ENCODE data around the gene WRAP53. TPM values are rescaled to one million over a fixed set of nuclear protein-coding genes. Genes with fewer than 3 reads are reported as not detected.

Gene WRAP53
- total RNA-seq, 1 donor from 2014 or later = 17.1 TPM

DNA sequence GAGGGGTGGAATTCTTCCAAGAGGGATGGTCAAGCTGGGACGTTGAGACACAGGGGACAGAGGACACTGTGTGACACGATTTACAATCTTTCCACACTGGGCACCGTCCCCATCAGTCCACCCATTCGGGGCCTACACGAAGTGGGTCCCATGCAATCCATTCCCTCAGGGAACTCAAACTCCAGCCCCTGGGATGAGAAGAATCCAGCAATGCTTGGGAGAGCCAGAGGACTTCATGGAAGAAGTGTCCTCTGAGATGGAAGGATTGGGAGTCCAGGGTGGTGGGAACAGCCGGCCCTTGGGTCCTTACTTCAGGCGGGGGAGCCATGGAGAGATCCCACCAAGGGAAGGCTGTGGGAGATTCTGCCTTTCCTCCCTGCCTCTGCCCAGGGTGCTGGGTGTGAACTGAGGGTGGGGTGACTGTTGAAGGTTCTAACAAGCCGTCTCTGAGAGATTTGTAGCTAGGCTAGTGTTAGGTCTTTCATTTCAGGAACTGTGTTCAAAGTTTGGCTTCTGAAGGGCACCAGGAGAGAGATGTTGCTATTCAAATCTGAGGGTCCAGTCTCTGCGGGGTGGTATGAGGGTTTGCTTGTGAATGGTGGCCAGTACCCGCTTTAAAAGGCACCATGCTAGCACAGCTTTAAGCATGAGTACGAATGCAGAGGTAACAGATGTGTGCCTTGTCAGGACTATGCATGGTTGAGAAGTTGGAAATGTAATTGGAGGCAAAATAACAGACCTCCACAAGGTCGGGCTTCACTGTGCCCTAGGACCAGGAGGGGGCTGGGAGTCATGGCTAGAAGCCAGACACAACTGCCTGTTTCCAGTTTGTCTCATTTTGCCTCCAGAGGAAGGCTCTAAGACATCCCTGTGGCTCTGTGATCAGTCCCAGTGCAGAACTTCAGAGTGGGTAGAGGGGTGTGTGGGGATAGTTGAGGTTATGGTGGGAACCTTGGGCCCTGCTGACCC is 35.6 kb upstream of the WRAP53 start:
- peaks cover 31% of the 10 kb centered on the region for H3K27me3 Mint-ChIP-seq

GRCh38 chr17:7654832-7655540 is 33.3 kb upstream of the WRAP53 start:
- Mint-ChIP-seq H3K4me1 (peaks cover 20% of the 10 kb centered on the region), H3K9me3 (no peaks in the 10 kb centered on the region), H3K4me3 (no peak overlapping the region), H3K27ac (no peak overlapping the region), H3K36me3 (ENCODE audit: low read depth) (no peaks in the 10 kb centered on the region), H3K27me3 (peaks cover 22% of the 10 kb centered on the region)
- intact Hi-C loops (cut with micrococcal nuclease) = no loop called here
- DNase-seq (no peak), ATAC-seq (ENCODE audit: low read depth) (no peak)
- TF ChIP-seq CTCF (IDR thresholded peaks at IDR 0.05) = no peak
- CTCF ChIA-PET = no interaction called here
- POLR2A ChIA-PET = interaction anchor here (0.5 to 1.8 kb wide), 2 partner anchors 31 to 593 kb away, joined by 3 to 7 read pairs; partner anchors contain the start of gene CTC1

More for the DNA sequence above, 35.6 kb upstream of the WRAP53 start:
- ATAC-seq (ENCODE audit: low read depth) (no peak), DNase-seq (no peak)
- ChIA-PET POLR2A (interaction anchor here (0.6 to 1.0 kb wide), 2 partner anchors 33 to 54 kb away, joined by 4 read pairs; no protein-coding TSS in a partner anchor), CTCF (interaction anchor here (1.6 kb wide), 1 partner anchor 20 kb away, joined by 4 read pairs; no protein-coding TSS in a partner anchor)
- no peak overlapping the region for H3K27ac Mint-ChIP-seq
- H3K4me3 Mint-ChIP-seq = no peak overlapping the region
- H3K36me3 Mint-ChIP-seq (ENCODE audit: low read depth) = no peaks in the 10 kb centered on the region
- peaks cover 23% of the 10 kb centered on the region for H3K4me1 Mint-ChIP-seq
- no peaks in the 10 kb centered on the region for H3K9me3 Mint-ChIP-seq
- TF ChIP-seq CTCF (IDR thresholded peaks at IDR 0.05) = no peak
- intact Hi-C loops (cut with micrococcal nuclease) = no loop called here

- ChIA-PET POLR2A (interaction anchor here (0.5 to 1.8 kb wide), 2 partner anchors 31 to 592 kb away, joined by 3 to 7 read pairs; partner anchors contain the start of gene CTC1), CTCF (no interaction called here)
- no peaks in the 10 kb centered on the region for H3K9me3 Mint-ChIP-seq
- no peak overlapping the region for H3K4me3 Mint-ChIP-seq
- intact Hi-C loops (cut with micrococcal nuclease) = no loop called here
- H3K27me3 Mint-ChIP-seq = peaks cover 17% of the 10 kb centered on the region
- no peak for TF ChIP-seq CTCF (IDR thresholded peaks at IDR 0.05)
- H3K36me3 Mint-ChIP-seq (ENCODE audit: low read depth) = no peaks in the 10 kb centered on the region
- peaks cover 15% of the 10 kb centered on the region for H3K4me1 Mint-ChIP-seq
- DNase-seq (no peak), ATAC-seq (ENCODE audit: low read depth) (peak; percentile 59)
- H3K27ac Mint-ChIP-seq = no peak overlapping the region
These were observed 32.8 kb upstream of the WRAP53 start for GRCh38 chr17:7655541-7655840.

GRCh38 chr17:7656958-7657609 is 31.2 kb upstream of the WRAP53 start:
- ATAC-seq (ENCODE audit: low read depth) = no peak

More at GRCh38 chr17:7656958-7657609, 31.2 kb upstream of the WRAP53 start:
- Mint-ChIP-seq H3K4me3 (no peak overlapping the region), H3K27ac (no peak overlapping the region), H3K27me3 (peaks cover 7% of the 10 kb centered on the region), H3K4me1 (peaks cover 4% of the 10 kb centered on the region), H3K9me3 (no peaks in the 10 kb centered on the region), H3K36me3 (ENCODE audit: low read depth) (no peaks in the 10 kb centered on the region)
- ChIA-PET CTCF (no interaction called here), POLR2A (interaction anchor here (1.4 kb wide), 1 partner anchor 16 kb away, joined by 3 read pairs; no protein-coding TSS in a partner anchor)
- no peak for TF ChIP-seq CTCF (IDR thresholded peaks at IDR 0.05)
- intact Hi-C loops (cut with micrococcal nuclease) = no loop called here
- DNase-seq = no peak

All from activated B cell treated with CpG ODN at 0.5 μM for 24 hours (primary cell).